Aorta (tissue), 5 donors: ENCODE results near the gene ACOX3. TPM values are rescaled to one million over a fixed set of nuclear protein-coding genes. Genes with fewer than 3 reads are reported as not detected.

Source experiments
- ATAC-seq: fragments of 200-7000 bp; cut with Tn5 transposase; one replicate; pipeline ENCODE4 v1.9.1; 2022; ENCODE audit warnings: moderate library complexity; ENCODE audit not compliant: low FRiP score
- DNase-seq, 2 donors: peaks; one replicate each; pipeline ENCODE4 v3.0.0-alpha.2; 2020
- H3K27ac ChIP-seq, 2 donors: one replicate each; pipeline ENCODE4 v1.5.1; 2013; ENCODE audit warnings: low read length in 2 of 2, mild to moderate bottlenecking in 2 of 2, moderate library complexity in 2 of 2, control low read depth in 1 of 2, inconsistent platforms in 1 of 2, low read depth in 1 of 2
- H3K27me3 ChIP-seq, 2 donors: one replicate each; pipeline ENCODE4 v1.6.1; 2013; ENCODE audit warnings: control low read depth in 1 of 2, low read length in 1 of 2, mild to moderate bottlenecking in 1 of 2, moderate library complexity in 1 of 2; ENCODE audit not compliant: insufficient read depth in 2 of 2, control insufficient read depth in 1 of 2
- H3K36me3 ChIP-seq, 2 donors: one replicate each; pipeline ENCODE4 v1.6.1; 2013; ENCODE audit warnings: control low read depth in 1 of 2, low read length in 1 of 2, mild to moderate bottlenecking in 1 of 2; ENCODE audit not compliant: insufficient read depth in 2 of 2, control insufficient read depth in 1 of 2
- H3K4me1 ChIP-seq, 2 donors: one replicate each; pipeline ENCODE4 v1.6.1; 2013; ENCODE audit warnings: low read length in 2 of 2, control low read depth in 1 of 2, mild to moderate bottlenecking in 1 of 2, moderate library complexity in 1 of 2; ENCODE audit not compliant: insufficient read depth in 2 of 2, control insufficient read depth in 1 of 2
- H3K4me3 ChIP-seq, 2 donors: one replicate each; pipeline ENCODE4 v1.5.1; 2013; ENCODE audit warnings: low read length in 2 of 2, control low read depth in 1 of 2, mild to moderate bottlenecking in 1 of 2
- H3K9me3 ChIP-seq: one replicate; pipeline ENCODE4 v1.6.1; 2013; ENCODE audit warnings: mild to moderate bottlenecking, low read length; ENCODE audit not compliant: control insufficient read depth
- WGBS, 2 donors: extraction: QIAGEN DNeasy Blood & Tissue Kit; methylation state at CpG; one replicate each; pipeline ENCODE4 v1.1.7; 2013; 5-methylcytosine and 5-hydroxymethylcytosine counted together
- intact Hi-C, 2 donors: fragments of 100-400 bp; cut with DNase I; formaldehyde crosslinking; loops; one replicate each; pipeline versions ENCODE4 v1.14.2 to v1.15.0; 2022
- polyA plus RNA-seq, 2 donors: library from polyadenylated mRNA; stranded (reverse); fragments of 200-250 nt; gene quantifications; one replicate each; pipeline ENCODE4 v1.2.3, GENCODE V29; 2013
- total RNA-seq, 2 donors: library from RNA; stranded (reverse); fragmentation: NEBNext Ultra II Directional; extraction: Animal tissue kit (Norgen Biotek cat#: 25700); gene quantifications; one replicate each; pipeline ENCODE4 v1.2.1, GENCODE V29; 2021
- donor health status: healthy with polysubstance abuse.
- donor health status: Bipolar disorder and iron deficiency.
- donor health status: DM: no; HTN: no; CAD: no.
- donor health status: DM: no; HTN: no; CAD: no.
- donor health status: DM: yes; HTN: yes; CAD: no.

ACOX3 gene
- total and polyA plus RNA-seq, 4 donors = 26.3 to 43.7 (median 35.6) TPM

- intact Hi-C loops = no loop called here
- Histone ChIP-seq H3K9me3 (no peaks in the 10 kb centered on the region), H3K36me3 (no peaks in the 10 kb centered on the region), H3K27ac (no peak overlapping the region), H3K4me1 (no peaks in the 10 kb centered on the region), H3K4me3 (no peak overlapping the region), H3K27me3 (no peaks in the 10 kb centered on the region)
- ATAC-seq = no peak
- 94% methylated on average over 29 of the region's 29 CpGs for WGBS, 2 donors
- DNase-seq = no peak
Measured at GRCh38 chr4:8475751-8476575, 35.4 kb upstream of the ACOX3 start.

DNA sequence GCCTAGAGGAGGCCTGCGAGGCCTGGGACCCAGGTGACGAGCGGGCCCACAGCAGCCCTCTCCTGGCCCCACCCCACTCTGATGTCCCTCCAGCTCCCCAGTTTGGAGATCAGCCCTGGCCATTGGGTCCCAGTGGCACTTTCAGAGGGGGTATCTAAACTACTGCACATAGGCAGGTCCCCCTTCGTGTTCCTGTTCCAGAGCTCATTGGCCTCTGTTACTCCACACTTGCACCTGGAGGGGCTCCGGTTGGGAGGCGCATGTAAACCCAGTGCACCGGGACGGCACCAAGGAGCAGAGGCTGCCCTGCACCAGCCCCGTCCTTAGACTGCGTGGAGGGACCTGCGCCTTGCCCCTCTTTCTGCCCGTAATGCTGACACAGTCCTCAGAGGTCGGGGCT is 34.3 kb upstream of the ACOX3 start:
- no peaks in the 10 kb centered on the region for H3K4me1 ChIP-seq
- DNase-seq (no peak), ATAC-seq (no peak)
- H3K36me3 ChIP-seq = no peaks in the 10 kb centered on the region
- H3K9me3 ChIP-seq = no peaks in the 10 kb centered on the region
- H3K27ac ChIP-seq = no peak overlapping the region
- intact Hi-C loops = no loop called here
- 91 to 97% methylated on average over 13 of the region's 13 CpGs for WGBS, 2 donors
- no peak overlapping the region for H3K4me3 ChIP-seq
- H3K27me3 ChIP-seq = no peaks in the 10 kb centered on the region

DNA sequence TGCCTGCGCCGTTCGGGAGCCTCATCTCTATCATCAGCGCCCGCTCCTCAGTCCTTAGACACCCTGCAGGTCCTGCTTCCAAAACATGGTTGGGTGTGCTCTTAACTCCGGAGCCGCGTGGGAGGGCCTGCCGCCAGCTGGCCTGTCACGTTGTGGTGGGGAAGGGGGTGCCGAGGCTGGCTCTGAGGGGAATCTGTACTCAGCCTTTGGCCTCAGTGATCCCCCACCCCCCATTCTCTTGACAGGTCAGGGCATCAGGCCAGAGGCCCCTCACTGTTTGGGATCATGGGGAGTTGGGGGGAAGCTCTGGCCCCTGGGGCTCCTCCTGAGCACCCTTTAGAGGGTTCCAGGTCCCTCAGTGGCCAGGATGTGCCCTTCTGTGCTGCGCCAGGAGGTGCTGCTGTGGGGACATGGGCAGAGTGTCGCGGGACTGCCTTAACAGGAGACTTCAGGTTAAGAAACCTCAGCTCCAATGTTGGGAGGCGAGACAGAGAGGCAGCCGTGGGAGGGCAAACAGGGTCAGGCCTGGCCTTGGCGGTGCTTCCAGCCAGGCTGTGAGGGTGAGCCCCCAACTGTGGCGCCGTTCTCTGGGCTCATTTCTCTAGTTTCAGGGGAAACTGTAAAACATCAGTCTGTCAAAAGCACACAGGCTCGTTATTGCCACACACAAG is 33.5 kb upstream of the ACOX3 start:
- ATAC-seq (peak; percentile 2), DNase-seq (no peak)
- 40 to 50% methylated on average over 20 of the region's 20 CpGs for whole genome bisulfite sequencing, 2 donors
- Histone ChIP-seq H3K9me3 (no peaks in the 10 kb centered on the region), H3K27me3 (no peaks in the 10 kb centered on the region), H3K36me3 (no peaks in the 10 kb centered on the region), H3K4me3 (no peak overlapping the region), H3K4me1 (no peaks in the 10 kb centered on the region), H3K27ac (peak overlapping the region in 1 of 2 donors; percentile 34)
- intact Hi-C loops = loop anchor here in 1 of 2 donors (2.0 kb wide), 1 partner anchor 31 kb away; no protein-coding TSS in a partner anchor

DNA sequence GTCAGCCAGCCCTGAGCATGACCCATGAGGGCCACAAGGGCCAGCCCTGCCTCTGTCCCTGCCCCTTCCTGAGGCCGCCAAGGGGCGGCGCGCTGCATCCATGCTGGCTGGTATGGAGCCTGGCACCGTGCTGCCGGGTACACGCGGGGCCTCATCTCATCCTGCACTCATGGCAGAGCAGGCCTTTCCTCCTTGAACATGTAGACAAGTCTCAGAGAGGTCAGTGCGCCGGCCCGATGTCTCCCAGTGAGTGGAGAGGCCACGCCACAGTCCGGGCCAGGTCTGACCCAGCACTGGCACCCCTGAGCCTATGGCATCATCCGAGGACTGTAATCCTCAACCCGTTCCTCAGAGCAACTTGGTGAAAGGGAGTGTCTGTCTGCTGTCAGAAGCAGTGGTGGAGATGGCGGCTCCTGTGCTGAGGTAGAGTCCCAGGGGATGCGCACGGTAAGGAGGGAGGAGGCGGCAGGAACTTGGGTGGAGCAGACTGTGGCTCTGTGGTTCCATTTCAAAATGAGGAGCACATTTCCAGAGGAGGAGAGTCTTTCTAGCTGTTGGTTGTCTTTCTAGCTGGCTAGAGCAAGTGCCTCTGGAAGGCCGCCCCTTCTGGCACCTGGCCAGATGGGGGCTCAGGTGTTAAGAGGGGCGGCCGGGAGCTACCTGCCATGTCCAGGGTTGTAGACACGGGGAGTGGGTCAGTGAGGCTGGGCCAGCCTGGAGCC is 32.8 kb upstream of the ACOX3 start:
- Histone ChIP-seq H3K27me3 (no peaks in the 10 kb centered on the region), H3K4me1 (no peaks in the 10 kb centered on the region), H3K4me3 (no peak overlapping the region), H3K27ac (peak overlapping the region in 1 of 2 donors; percentile 34), H3K36me3 (no peaks in the 10 kb centered on the region), H3K9me3 (no peaks in the 10 kb centered on the region)
- intact Hi-C loops = loop anchor here in 1 of 2 donors (2.0 kb wide), 1 partner anchor 31 kb away; no protein-coding TSS in a partner anchor
- WGBS, 2 donors = 20 to 32% methylated on average over 23 of the region's 23 CpGs
- DNase-seq (peak in 1 of 2 donors; percentile 66), ATAC-seq (peak; percentile 62)

GRCh38 chr4:8472689-8473197 is 32.2 kb upstream of the ACOX3 start:
- H3K27ac ChIP-seq = peak overlapping the region in 1 of 2 donors; percentile 61
- intact Hi-C loops = loop anchor here in 1 of 2 donors (2.0 kb wide), 1 partner anchor 32 kb away; no protein-coding TSS in a partner anchor
- no peaks in the 10 kb centered on the region for H3K9me3 ChIP-seq
- 3 to 6% methylated on average over 7 of the region's 7 CpGs for WGBS, 2 donors
- no peaks in the 10 kb centered on the region for H3K27me3 ChIP-seq
- H3K36me3 ChIP-seq = no peaks in the 10 kb centered on the region
- H3K4me1 ChIP-seq = no peaks in the 10 kb centered on the region
- DNase-seq (peak in 1 of 2 donors; percentile 77), ATAC-seq (peak; percentile 66)
- no peak overlapping the region for H3K4me3 ChIP-seq

DNA sequence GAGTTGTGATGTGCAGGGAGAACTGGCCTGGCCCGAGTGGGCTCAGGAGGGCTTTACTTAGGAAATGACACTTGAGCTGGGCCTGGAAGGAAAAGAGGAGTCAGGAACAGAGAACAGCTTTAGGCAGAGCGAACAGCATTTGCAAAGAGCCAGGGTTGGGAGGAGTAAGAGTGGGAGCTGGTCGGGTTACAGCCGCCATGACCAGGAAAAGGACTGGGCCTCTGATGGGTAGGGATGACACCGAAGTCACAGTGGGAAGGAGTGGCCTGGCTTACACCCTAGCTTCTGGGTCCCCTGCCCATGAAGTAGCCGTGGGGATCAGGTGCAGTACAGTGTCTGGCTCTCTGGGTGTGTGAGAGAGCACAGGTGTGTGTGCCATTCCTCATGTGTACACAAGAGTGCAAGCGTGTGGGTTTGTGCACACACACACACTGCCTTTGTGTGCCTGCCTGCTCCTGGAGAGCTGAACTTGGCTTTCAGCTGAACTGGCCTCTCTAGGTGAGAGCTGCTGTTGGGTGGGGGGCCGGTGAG is 31.7 kb upstream of the ACOX3 start:
- WGBS, 2 donors = 67 to 71% methylated on average over 8 of the region's 8 CpGs
- H3K27ac ChIP-seq = peak overlapping the region in 1 of 2 donors; percentile 61
- no peaks in the 10 kb centered on the region for H3K4me1 ChIP-seq
- no peak overlapping the region for H3K4me3 ChIP-seq
- ATAC-seq (no peak), DNase-seq (no peak)
- H3K36me3 ChIP-seq = no peaks in the 10 kb centered on the region
- intact Hi-C loops = loop anchor here in 1 of 2 donors (2.0 kb wide), 1 partner anchor 33 kb away; no protein-coding TSS in a partner anchor
- H3K27me3 ChIP-seq = no peaks in the 10 kb centered on the region
- no peaks in the 10 kb centered on the region for H3K9me3 ChIP-seq

DNA sequence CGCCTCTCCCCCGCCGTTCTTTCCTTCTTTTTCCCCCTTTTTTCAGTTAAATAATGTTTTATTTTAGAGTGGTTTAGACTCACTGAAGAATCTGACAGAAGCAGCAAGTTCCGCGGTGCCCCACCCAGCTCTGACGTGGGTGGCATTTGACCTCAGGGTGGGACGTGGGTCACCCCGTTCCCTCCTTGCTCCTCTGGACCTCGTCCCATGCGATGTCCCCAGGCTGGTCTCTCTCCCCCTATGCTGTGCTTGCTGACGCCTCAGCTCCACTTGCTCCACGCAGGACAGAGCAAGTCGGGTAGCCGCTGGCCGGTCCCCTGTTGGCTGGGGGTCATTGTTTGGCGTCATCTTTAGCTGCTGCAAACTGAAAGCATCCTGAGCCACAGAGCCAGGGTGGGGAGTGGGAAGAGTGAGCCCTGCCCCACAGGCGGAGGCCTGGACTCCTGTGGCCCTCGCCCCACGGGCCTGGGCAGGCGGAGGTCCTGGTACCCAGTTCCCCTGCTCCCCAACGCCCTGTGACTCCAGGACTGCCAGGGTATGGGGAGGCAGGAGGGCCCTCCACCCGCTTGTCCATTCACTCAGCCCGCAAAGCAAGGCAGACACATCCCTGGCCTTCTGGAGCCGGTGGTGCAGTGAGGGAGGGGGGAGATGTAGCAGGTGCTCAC is 30.8 kb upstream of the ACOX3 start:
- Histone ChIP-seq H3K27ac (no peak overlapping the region), H3K27me3 (no peaks in the 10 kb centered on the region), H3K36me3 (peaks cover 0 to under 1% of the 10 kb centered on the region in 2 donors), H3K4me1 (no peaks in the 10 kb centered on the region), H3K4me3 (no peak overlapping the region), H3K9me3 (no peaks in the 10 kb centered on the region)
- 87 to 90% methylated on average over 24 of the region's 24 CpGs for WGBS, 2 donors
- intact Hi-C loops = no loop called here
- DNase-seq (no peak), ATAC-seq (no peak)
